ENCODE data around the gene MRPL21. TPM values are rescaled to one million over a fixed set of nuclear protein-coding genes. Genes with fewer than 3 reads are reported as not detected.

The MRPL21 gene
- total RNA-seq (2014; rRNA removed; shearing (Covaris generic)) (48.3 and 75.0 TPM in 2 replicates), total RNA-seq (2022) (50.4 and 68.3 TPM in 2 replicates), Bru-seq, nascent RNA (percentile 73 among the genes with signal in this experiment), BruChase-seq, experiment 1, labeled RNA remaining after a 6-hour chase (percentile 64 among the genes with signal in this experiment), BruChase-seq, experiment 2, labeled RNA remaining after a 2-hour chase (percentile 61 among the genes with signal in this experiment)
- long read RNA-seq, transcript MRPL21-201 (7 exons, 683 nt): major isoform, 64 of 69 reads
- long read RNA-seq, partial matches to known transcripts: 0 of 69 reads
- long read RNA-seq, other reads (novel, unspliced or antisense): 2 of 69 reads

GRCh38 chr11:68903288-68904247 lies at the start of gene MRPL21, which contains the start of gene IGHMBP2:
Gene MRPL21, minus strand, starts transcription at chr11:68903832. Its CDS starts 22 bp downstream, at chr11:68903810.
Gene IGHMBP2, plus strand, starts transcription at chr11:68903891. Its CDS starts 62 bp downstream, at chr11:68903953.
- DNase-seq (ENCODE audit: low spot score): peak; percentile 88
- H3K9me2 ChIP-seq (ENCODE audit: insufficient read depth, low read length): no peaks in the 10 kb centered on the region
- peaks cover 45% of the 10 kb centered on the region for H3K36me3 ChIP-seq (ENCODE audit: insufficient read depth, low read length)
- peaks cover 25% of the 10 kb centered on the region for H3K4me1 ChIP-seq (ENCODE audit: insufficient read depth, low read length, poor library complexity, severe bottlenecking)
- peaks cover 57% of the 10 kb centered on the region for H3K79me2 ChIP-seq (ENCODE audit: insufficient read depth, low read depth, low read length)
- intact Hi-C loops (cut with micrococcal nuclease; ENCODE audit: unreplicated experiment): loop anchor here (2.0 kb wide), 1 partner anchor 185 kb away; no protein-coding TSS in a partner anchor
- no peak for TF ChIP-seq CTCF (conservative IDR thresholded peaks at IDR 0.05; ENCODE audit: low read length)
- no peaks in the 10 kb centered on the region for H3K9me3 ChIP-seq (ENCODE audit: low read length)
- H2AFZ ChIP-seq (ENCODE audit: low read length): peak within 1 kb of the TSS; percentile 82
- BruUV-seq (replicated peaks): no TSS peak
- ChIA-PET CTCF (ENCODE audit: unreplicated experiment) (no interaction called here), POLR2A (interaction anchor here (1.0 to 1.8 kb wide), 2 partner anchors 15 to 393 kb away, joined by 3 to 4 read pairs; no protein-coding TSS in a partner anchor)
- H3K4me2 ChIP-seq (ENCODE audit: low read length): peak within 1 kb of the TSS; percentile 90
- peak within 1 kb of the TSS; percentile 99 for H3K4me3 ChIP-seq (ENCODE audit: low read depth, low read length, poor library complexity, severe bottlenecking)
- H4K20me1 ChIP-seq (ENCODE audit: insufficient read depth, low read length): peaks cover 21% of the 10 kb centered on the region
- peak within 1 kb of the TSS; percentile 50 for H3K27ac ChIP-seq (ENCODE audit: low read depth, low read length, poor library complexity, severe bottlenecking)

- H3K9me3 ChIP-seq (ENCODE audit: low read length): no peaks in the 10 kb centered on the region
- no peak for TF ChIP-seq EZH2phosphoT487 (IDR thresholded peaks at IDR 0.05; ENCODE audit: borderline replicate concordance, low read depth, low read length)
- TF ChIP-seq CTCF (conservative IDR thresholded peaks at IDR 0.05; ENCODE audit: low read length): no peak
- no peaks in the 10 kb centered on the region for H4K20me1 ChIP-seq (ENCODE audit: insufficient read depth, low read length)
- H3K36me3 ChIP-seq (ENCODE audit: insufficient read depth, low read length): no peaks in the 10 kb centered on the region
- H2AFZ ChIP-seq (ENCODE audit: low read length): no peak overlapping the region
- no peaks in the 10 kb centered on the region for H3K79me2 ChIP-seq (ENCODE audit: insufficient read depth, low read depth, low read length)
- CTCF ChIA-PET (ENCODE audit: unreplicated experiment): no interaction called here
- no TSS peak for BruUV-seq (replicated peaks)
- H3K27ac ChIP-seq (ENCODE audit: low read depth, low read length, poor library complexity, severe bottlenecking): no peak overlapping the region
- H3K4me2 ChIP-seq (ENCODE audit: low read length): no peak overlapping the region
- DNase-seq (ENCODE audit: low spot score): no peak
- POLR2A ChIA-PET: no interaction called here
- no peaks in the 10 kb centered on the region for H3K4me1 ChIP-seq (ENCODE audit: insufficient read depth, low read length, poor library complexity, severe bottlenecking)
- H3K4me3 ChIP-seq (ENCODE audit: low read depth, low read length, poor library complexity, severe bottlenecking): no peak overlapping the region
- intact Hi-C loops (cut with micrococcal nuclease; ENCODE audit: unreplicated experiment): no loop called here
- no peaks in the 10 kb centered on the region for H3K9me2 ChIP-seq (ENCODE audit: insufficient read depth, low read length)
These were observed 47.1 kb upstream of the MRPL21 start for GRCh38 chr11:68950762-68951161.
